ENCODE data around the gene ACTL8.

DNA sequence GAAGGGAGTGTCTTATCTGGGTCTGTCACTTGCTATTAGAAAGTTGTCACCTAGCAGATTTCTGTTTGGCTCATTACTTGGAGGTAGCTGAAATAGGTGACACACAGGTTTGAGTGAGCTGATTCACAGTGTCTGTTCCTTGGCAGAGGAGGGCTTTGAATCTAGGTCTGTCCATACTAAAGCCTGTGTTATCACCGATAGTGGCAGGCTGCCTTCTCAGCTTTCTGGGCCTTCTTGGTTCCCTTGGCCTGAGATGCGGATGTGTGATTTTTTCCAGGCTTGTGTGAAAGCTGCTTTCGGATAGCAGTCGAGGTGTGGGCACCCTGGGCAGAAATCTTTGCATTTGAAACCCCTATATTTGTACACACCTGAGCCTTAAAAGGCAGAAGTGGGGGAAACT is 73.9 kb downstream of the ACTL8 start:
- TF ChIP-seq CTCF (IDR thresholded peaks at IDR 0.05 in 8 of 11, conservative IDR thresholded peaks at IDR 0.05 in 3 of 11) (no peak), POLR2A (IDR thresholded peaks at IDR 0.05) (no peak), POLR2AphosphoS5 (IDR thresholded peaks at IDR 0.05) (no peak)
